ENCODE results near the gene IER3.

IER3 gene

GRCh38 chr6:30777155-30777485, 32.8 kb upstream of the IER3 start:
- TF ChIP-seq ZBTB7A (IDR thresholded peaks at IDR 0.05; ENCODE audit: low read depth) (no peak), EP300 (IDR thresholded peaks at IDR 0.05; ENCODE audit: borderline replicate concordance) (no peak), EGR1 (IDR thresholded peaks at IDR 0.05) (no peak), TEAD4 (IDR thresholded peaks at IDR 0.05) (no peak), YY1 (IDR thresholded peaks at IDR 0.05; ENCODE audit: low read depth) (no peak), CREB1 (IDR thresholded peaks at IDR 0.05; ENCODE audit: low read depth) (no peak), REST (IDR thresholded peaks at IDR 0.05; ENCODE audit: low read depth) (no peak), FOXM1 (IDR thresholded peaks at IDR 0.05; ENCODE audit: borderline replicate concordance, low read depth) (no peak), TCF12 (IDR thresholded peaks at IDR 0.05; ENCODE audit: low read depth) (no peak), USF1 (IDR thresholded peaks at IDR 0.05) (no peak), RAD21 (IDR thresholded peaks at IDR 0.05; ENCODE audit: low read depth) (no peak), TAF1 (IDR thresholded peaks at IDR 0.05; ENCODE audit: low read depth) (no peak), NFIC (IDR thresholded peaks at IDR 0.05) (no peak)

- TF ChIP-seq NFIC (IDR thresholded peaks at IDR 0.05) = no peak
- no peak for TF ChIP-seq TAF1 (IDR thresholded peaks at IDR 0.05; ENCODE audit: low read depth)
- no peak for TF ChIP-seq USF1 (IDR thresholded peaks at IDR 0.05)
- no peak for TF ChIP-seq REST (IDR thresholded peaks at IDR 0.05; ENCODE audit: low read depth)
- no peak for TF ChIP-seq ZBTB7A (IDR thresholded peaks at IDR 0.05; ENCODE audit: low read depth)
- no peak for TF ChIP-seq CREB1 (IDR thresholded peaks at IDR 0.05; ENCODE audit: low read depth)
- TF ChIP-seq FOXM1 (IDR thresholded peaks at IDR 0.05; ENCODE audit: borderline replicate concordance, low read depth) = no peak
- no peak for TF ChIP-seq EP300 (IDR thresholded peaks at IDR 0.05; ENCODE audit: borderline replicate concordance)
- no peak for TF ChIP-seq YY1 (IDR thresholded peaks at IDR 0.05; ENCODE audit: low read depth)
- TF ChIP-seq TCF12 (IDR thresholded peaks at IDR 0.05; ENCODE audit: low read depth) = no peak
- TF ChIP-seq EGR1 (IDR thresholded peaks at IDR 0.05) = no peak
- no peak for TF ChIP-seq RAD21 (IDR thresholded peaks at IDR 0.05; ENCODE audit: low read depth)
- no peak for TF ChIP-seq CEBPB (IDR thresholded peaks at IDR 0.05)
- TF ChIP-seq MAX (IDR thresholded peaks at IDR 0.05) = no peak
- TF ChIP-seq TEAD4 (IDR thresholded peaks at IDR 0.05) = no peak
Measured at GRCh38 chr6:30776390-30777154, 32.2 kb upstream of the IER3 start.

- TF ChIP-seq CREB1 (IDR thresholded peaks at IDR 0.05; ENCODE audit: low read depth) (no peak), MAX (IDR thresholded peaks at IDR 0.05) (no peak), YY1 (IDR thresholded peaks at IDR 0.05; ENCODE audit: low read depth) (no peak), TAF1 (IDR thresholded peaks at IDR 0.05; ENCODE audit: low read depth) (no peak), ZBTB7A (IDR thresholded peaks at IDR 0.05; ENCODE audit: low read depth) (no peak), EP300 (IDR thresholded peaks at IDR 0.05; ENCODE audit: borderline replicate concordance) (no peak), TEAD4 (IDR thresholded peaks at IDR 0.05) (no peak), RAD21 (IDR thresholded peaks at IDR 0.05; ENCODE audit: low read depth) (no peak), USF1 (IDR thresholded peaks at IDR 0.05) (no peak), CEBPB (IDR thresholded peaks at IDR 0.05) (no peak), EGR1 (IDR thresholded peaks at IDR 0.05) (no peak), FOXM1 (IDR thresholded peaks at IDR 0.05; ENCODE audit: borderline replicate concordance, low read depth) (no peak), REST (IDR thresholded peaks at IDR 0.05; ENCODE audit: low read depth) (no peak), TCF12 (IDR thresholded peaks at IDR 0.05; ENCODE audit: low read depth) (no peak), NFIC (IDR thresholded peaks at IDR 0.05) (no peak)
Measured at GRCh38 chr6:30775104-30775503, 30.8 kb upstream of the IER3 start.

All from Ishikawa (cell line).